Measurements from ENCODE around the gene LARGE1. TPM values are rescaled to one million over a fixed set of nuclear protein-coding genes. Genes with fewer than 3 reads are reported as not detected.
"Not testable (repeated sequence)": the region's sequence is repeated elsewhere in the genome, so short reads cannot be mapped to it uniquely, and the experiment has no call there.

Gene LARGE1
- total RNA-seq, 1 experiment from 2014 or later = 5.8 TPM

DNA sequence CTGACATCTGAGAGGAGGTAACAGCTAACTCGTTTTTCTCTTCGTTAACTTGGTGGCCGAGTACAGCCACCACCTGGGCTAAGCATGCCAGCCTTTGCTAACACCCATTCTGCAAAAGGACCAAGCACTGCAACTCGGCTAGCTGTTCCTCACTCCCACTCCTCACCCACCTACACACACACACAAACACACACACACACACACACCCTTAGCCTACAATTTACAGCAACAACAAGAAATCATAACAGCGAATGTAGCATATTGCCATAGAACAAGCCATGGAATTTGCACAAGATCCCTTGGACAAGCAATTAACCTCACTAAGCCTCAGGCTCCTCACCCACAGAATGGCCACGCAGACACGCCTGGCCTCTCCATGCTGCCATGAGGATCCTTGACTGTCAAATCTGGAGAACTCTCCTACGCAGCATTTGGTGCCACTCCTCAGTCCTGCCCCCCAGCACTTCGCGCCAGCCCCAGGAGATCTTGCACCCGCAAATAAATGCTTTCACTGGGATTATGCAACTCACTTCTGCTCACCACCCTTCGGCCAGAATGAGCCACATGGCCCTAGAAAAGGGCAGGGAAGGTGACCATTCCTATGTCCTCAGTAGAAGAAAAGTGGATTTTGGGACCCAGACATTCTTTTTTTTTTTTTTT, 58.9 kb downstream of the LARGE1 start:
- no peak overlapping the region for H3K27ac Mint-ChIP-seq (ENCODE audit: unreplicated experiment)
- no peaks in the 10 kb centered on the region for H3K4me1 ChIP-seq
- CTCF ChIA-PET = no interaction called here
- no peaks in the 10 kb centered on the region for H3K4me1 Mint-ChIP-seq (ENCODE audit: low read depth, unreplicated experiment)
- intact Hi-C loops (cut with micrococcal nuclease; ENCODE audit: unreplicated experiment) = no loop called here
- POLR2A ChIA-PET = no interaction called here
- H3K4me3 ChIP-seq (ENCODE audit: low read depth, low read length) = no peak overlapping the region
- no peaks in the 10 kb centered on the region for H3K27me3 ChIP-seq (replicated peaks; ENCODE audit: control insufficient read depth, insufficient read depth, low read length)
- no peaks in the 10 kb centered on the region for H3K36me3 ChIP-seq (ENCODE audit: control insufficient read depth, insufficient read depth, low read length)
- TF ChIP-seq, protein P1, sequence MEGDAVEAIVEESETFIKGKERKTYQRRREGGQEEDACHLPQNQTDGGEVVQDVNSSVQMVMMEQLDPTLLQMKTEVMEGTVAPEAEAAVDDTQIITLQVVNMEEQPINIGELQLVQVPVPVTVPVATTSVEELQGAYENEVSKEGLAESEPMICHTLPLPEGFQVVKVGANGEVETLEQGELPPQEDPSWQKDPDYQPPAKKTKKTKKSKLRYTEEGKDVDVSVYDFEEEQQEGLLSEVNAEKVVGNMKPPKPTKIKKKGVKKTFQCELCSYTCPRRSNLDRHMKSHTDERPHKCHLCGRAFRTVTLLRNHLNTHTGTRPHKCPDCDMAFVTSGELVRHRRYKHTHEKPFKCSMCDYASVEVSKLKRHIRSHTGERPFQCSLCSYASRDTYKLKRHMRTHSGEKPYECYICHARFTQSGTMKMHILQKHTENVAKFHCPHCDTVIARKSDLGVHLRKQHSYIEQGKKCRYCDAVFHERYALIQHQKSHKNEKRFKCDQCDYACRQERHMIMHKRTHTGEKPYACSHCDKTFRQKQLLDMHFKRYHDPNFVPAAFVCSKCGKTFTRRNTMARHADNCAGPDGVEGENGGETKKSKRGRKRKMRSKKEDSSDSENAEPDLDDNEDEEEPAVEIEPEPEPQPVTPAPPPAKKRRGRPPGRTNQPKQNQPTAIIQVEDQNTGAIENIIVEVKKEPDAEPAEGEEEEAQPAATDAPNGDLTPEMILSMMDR (IDR thresholded peaks at IDR 0.05; ENCODE audit: insufficient read depth in 1 of 2, low read depth in 1 of 2, low read length in 1 of 2, severe bottlenecking in 1 of 2, unreplicated experiment in 1 of 2) = no peak
- H3K27me3 Mint-ChIP-seq (ENCODE audit: insufficient read depth, unreplicated experiment) = no peaks in the 10 kb centered on the region
- H3K36me3 Mint-ChIP-seq (ENCODE audit: insufficient read depth, unreplicated experiment) = no peaks in the 10 kb centered on the region
- no peaks in the 10 kb centered on the region for H3K9me3 Mint-ChIP-seq (ENCODE audit: unreplicated experiment)
- H3K9me3 ChIP-seq = no peaks in the 10 kb centered on the region
- DNase-seq = no peak
- no peak overlapping the region for H3K4me3 Mint-ChIP-seq (ENCODE audit: unreplicated experiment)
- no TSS peak for BruUV-seq (replicated peaks)

DNA sequence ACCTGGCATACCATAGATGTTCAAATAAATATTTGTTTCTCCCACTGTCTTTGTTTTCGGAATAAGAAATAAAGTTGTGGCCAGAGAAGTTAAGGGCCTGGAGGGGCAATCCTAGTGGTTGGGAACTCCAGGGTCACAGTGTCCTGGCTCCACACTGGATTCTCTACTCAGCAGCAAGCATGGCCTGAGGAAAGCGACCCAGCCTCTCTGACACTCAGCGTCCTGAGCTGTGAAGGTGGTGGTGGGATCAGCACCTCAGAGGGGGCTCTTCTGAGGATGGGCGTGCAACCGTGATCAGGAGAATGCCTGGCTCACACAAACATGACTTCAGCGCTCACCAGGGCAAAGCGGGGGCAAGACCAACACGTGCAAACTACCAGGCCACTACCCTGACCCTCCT, 59.9 kb downstream of the LARGE1 start:
- intact Hi-C loops (cut with micrococcal nuclease; ENCODE audit: unreplicated experiment) = no loop called here
- BruUV-seq (replicated peaks) = no TSS peak
- Mint-ChIP-seq H3K27me3 (ENCODE audit: insufficient read depth, unreplicated experiment) (no peaks in the 10 kb centered on the region), H3K4me1 (ENCODE audit: low read depth, unreplicated experiment) (no peaks in the 10 kb centered on the region), H3K9me3 (ENCODE audit: unreplicated experiment) (no peaks in the 10 kb centered on the region), H3K4me3 (ENCODE audit: unreplicated experiment) (no peak overlapping the region), H3K27ac (ENCODE audit: unreplicated experiment) (no peak overlapping the region), H3K36me3 (ENCODE audit: insufficient read depth, unreplicated experiment) (no peaks in the 10 kb centered on the region)
- no peaks in the 10 kb centered on the region for H3K36me3 ChIP-seq (ENCODE audit: control insufficient read depth, insufficient read depth, low read length)
- DNase-seq = no peak
- no peaks in the 10 kb centered on the region for H3K27me3 ChIP-seq (replicated peaks; ENCODE audit: control insufficient read depth, insufficient read depth, low read length)
- TF ChIP-seq, protein P1 (IDR thresholded peaks at IDR 0.05; ENCODE audit: insufficient read depth in 1 of 2, low read depth in 1 of 2, low read length in 1 of 2, severe bottlenecking in 1 of 2, unreplicated experiment in 1 of 2) = no peak
- POLR2A ChIA-PET = no interaction called here
- H3K9me3 ChIP-seq = no peaks in the 10 kb centered on the region
- CTCF ChIA-PET = no interaction called here
- no peak overlapping the region for H3K4me3 ChIP-seq (ENCODE audit: low read depth, low read length)
- H3K4me1 ChIP-seq = no peaks in the 10 kb centered on the region

DNA sequence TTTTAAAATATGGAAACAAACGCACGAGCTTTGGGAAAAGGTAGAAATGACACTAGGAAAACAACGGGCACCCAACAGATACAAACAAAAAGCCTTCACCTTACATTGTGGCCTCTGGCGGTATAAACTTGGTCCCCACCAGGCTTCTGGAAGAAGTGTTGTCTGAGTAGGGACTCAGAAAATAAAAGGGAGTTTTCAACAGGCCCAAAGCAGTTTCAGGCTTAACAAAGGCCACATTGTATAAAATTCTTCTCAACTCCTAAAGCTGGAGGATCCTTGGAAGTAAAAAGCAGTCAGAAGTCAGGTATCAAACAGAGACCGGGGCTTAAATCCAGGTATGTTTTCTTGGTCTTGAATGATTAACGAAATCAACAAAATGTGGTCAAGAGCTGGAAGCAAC, 61.0 kb downstream of the LARGE1 start:
- TF ChIP-seq, protein P1 (IDR thresholded peaks at IDR 0.05; ENCODE audit: insufficient read depth in 1 of 2, low read depth in 1 of 2, low read length in 1 of 2, severe bottlenecking in 1 of 2, unreplicated experiment in 1 of 2) = no peak
- Mint-ChIP-seq H3K4me1 (ENCODE audit: low read depth, unreplicated experiment) (no peaks in the 10 kb centered on the region), H3K27me3 (ENCODE audit: insufficient read depth, unreplicated experiment) (no peaks in the 10 kb centered on the region), H3K4me3 (ENCODE audit: unreplicated experiment) (no peak overlapping the region), H3K9me3 (ENCODE audit: unreplicated experiment) (no peaks in the 10 kb centered on the region), H3K36me3 (ENCODE audit: insufficient read depth, unreplicated experiment) (no peaks in the 10 kb centered on the region), H3K27ac (ENCODE audit: unreplicated experiment) (no peak overlapping the region)
- Histone ChIP-seq H3K4me1 (no peaks in the 10 kb centered on the region), H3K4me3 (ENCODE audit: low read depth, low read length) (no peak overlapping the region), H3K27me3 (replicated peaks; ENCODE audit: control insufficient read depth, insufficient read depth, low read length) (no peaks in the 10 kb centered on the region), H3K36me3 (ENCODE audit: control insufficient read depth, insufficient read depth, low read length) (no peaks in the 10 kb centered on the region), H3K9me3 (no peaks in the 10 kb centered on the region)
- intact Hi-C loops (cut with micrococcal nuclease; ENCODE audit: unreplicated experiment) = no loop called here
- POLR2A ChIA-PET = no interaction called here
- no peak for DNase-seq
- BruUV-seq (replicated peaks) = no TSS peak
- CTCF ChIA-PET = no interaction called here

DNA sequence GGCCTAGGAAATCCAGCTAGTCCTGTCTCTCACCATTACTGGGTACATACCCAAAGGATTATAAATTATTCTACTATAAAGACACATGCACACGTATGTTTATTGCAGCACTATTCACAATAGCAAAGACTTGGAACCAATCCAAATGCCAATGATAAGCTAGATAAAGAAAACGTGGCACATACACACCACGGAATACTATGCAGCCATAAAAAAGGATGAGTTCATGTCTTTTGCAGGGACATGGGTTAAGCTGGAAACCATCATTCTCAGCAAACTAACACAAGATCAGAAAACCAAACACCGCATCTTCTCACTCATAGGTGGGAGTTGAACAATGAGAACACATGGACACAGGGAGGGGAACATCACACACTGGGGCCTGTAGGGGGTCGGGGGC, 61.6 kb downstream of the LARGE1 start:
- H3K36me3 ChIP-seq (ENCODE audit: control insufficient read depth, insufficient read depth, low read length); H3K4me1 Mint-ChIP-seq (ENCODE audit: low read depth, unreplicated experiment); intact Hi-C loops (cut with micrococcal nuclease; ENCODE audit: unreplicated experiment); H3K27me3 ChIP-seq (replicated peaks; ENCODE audit: control insufficient read depth, insufficient read depth, low read length); H3K4me1 ChIP-seq; H3K27ac Mint-ChIP-seq (ENCODE audit: unreplicated experiment); H3K27me3 Mint-ChIP-seq (ENCODE audit: insufficient read depth, unreplicated experiment); H3K9me3 ChIP-seq; BruUV-seq (replicated peaks); CTCF ChIA-PET; H3K4me3 Mint-ChIP-seq (ENCODE audit: unreplicated experiment); H3K4me3 ChIP-seq (ENCODE audit: low read depth, low read length); POLR2A ChIA-PET; H3K9me3 Mint-ChIP-seq (ENCODE audit: unreplicated experiment); DNase-seq; H3K36me3 Mint-ChIP-seq (ENCODE audit: insufficient read depth, unreplicated experiment): not testable (repeated sequence)

DNA sequence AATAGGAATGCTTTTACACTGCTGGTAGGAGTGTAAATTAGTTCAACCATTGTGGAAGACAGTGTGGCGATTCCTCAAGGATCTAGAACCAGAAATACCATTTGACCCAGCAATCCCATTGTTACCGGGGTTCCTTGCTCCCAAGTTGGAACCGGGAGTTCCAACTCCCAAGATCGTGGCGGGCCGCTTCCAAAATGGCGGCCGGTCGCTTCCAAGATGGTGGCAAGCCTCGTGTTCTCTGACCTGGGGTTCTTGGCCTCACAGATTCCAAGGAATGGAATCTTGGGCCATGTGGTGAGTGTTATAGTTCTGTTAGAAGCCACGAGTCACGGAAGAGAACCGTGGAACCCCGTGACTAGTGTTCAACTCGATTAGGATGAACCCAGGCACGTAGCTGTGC, 62.5 kb downstream of the LARGE1 start:
- H3K4me1 ChIP-seq; H3K4me3 Mint-ChIP-seq (ENCODE audit: unreplicated experiment); intact Hi-C loops (cut with micrococcal nuclease; ENCODE audit: unreplicated experiment); H3K4me1 Mint-ChIP-seq (ENCODE audit: low read depth, unreplicated experiment); H3K27me3 Mint-ChIP-seq (ENCODE audit: insufficient read depth, unreplicated experiment); POLR2A ChIA-PET; CTCF ChIA-PET; H3K36me3 Mint-ChIP-seq (ENCODE audit: insufficient read depth, unreplicated experiment); H3K27ac Mint-ChIP-seq (ENCODE audit: unreplicated experiment); H3K9me3 ChIP-seq; H3K4me3 ChIP-seq (ENCODE audit: low read depth, low read length); H3K9me3 Mint-ChIP-seq (ENCODE audit: unreplicated experiment); DNase-seq; H3K27me3 ChIP-seq (replicated peaks; ENCODE audit: control insufficient read depth, insufficient read depth, low read length); H3K36me3 ChIP-seq (ENCODE audit: control insufficient read depth, insufficient read depth, low read length); BruUV-seq (replicated peaks): not testable (repeated sequence)
